ENCODE measurements around the gene HTR2B.
"Not testable (repeated sequence)": the region's sequence is repeated elsewhere in the genome, so short reads cannot be mapped to it uniquely, and the experiment has no call there.

The HTR2B gene

DNA sequence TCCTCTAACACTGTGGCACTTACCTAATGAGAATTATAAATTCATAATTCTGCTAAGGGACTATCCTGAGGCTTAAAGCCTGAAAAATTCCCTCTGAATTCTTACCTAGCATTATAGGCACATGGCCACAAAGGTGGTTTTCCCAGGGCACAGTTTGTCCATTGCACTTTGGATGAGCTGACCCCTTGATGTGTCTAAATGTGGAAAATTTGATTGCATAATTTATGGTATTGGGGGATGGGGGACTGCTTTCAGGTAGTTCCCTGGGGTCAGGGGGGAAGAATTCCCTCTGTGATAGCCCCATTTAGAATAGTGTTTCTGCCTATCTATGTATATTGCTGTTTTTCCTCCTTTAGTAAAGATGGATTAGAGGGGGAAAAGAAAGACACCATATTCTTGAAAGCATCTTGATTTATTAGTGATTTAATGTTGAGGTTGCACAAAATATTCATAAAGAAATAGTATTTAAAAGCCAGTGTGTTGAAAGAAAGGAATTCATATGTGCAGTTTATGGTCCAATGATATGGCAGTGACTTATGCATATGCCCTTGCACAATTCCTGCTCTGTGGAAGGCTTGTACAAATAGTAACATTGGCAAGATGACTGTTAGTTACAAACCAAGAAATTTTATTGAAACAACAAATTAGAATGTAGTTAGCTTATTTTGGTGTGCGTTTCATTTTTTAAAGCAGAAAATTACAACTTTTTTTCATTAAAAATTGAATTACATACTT lies 8.7 kb upstream of the HTR2B start:
- DNase-seq (ENCODE audit: low read depth in 2 of 2): no peak

DNA sequence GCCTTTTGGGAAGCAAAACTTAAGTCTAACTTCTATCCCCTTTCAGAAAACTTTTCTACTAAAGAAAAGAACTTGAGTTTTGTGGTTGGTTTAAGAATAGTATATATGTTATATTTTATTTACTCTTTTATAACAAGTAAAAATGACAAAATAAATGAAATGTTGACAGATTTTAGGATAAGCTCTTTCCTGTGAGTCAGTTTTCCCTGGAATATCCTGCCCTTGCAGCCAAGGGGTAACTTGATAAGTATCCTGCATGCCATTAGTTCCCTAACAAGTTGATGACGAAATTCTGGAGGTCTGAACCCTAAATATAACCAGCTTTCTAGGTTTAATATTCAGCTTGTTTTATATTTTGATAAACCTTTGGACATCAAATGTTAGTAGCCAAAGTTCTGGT lies 7.3 kb upstream of the HTR2B start:
- DNase-seq (ENCODE audit: low read depth in 2 of 2): no peak

DNA sequence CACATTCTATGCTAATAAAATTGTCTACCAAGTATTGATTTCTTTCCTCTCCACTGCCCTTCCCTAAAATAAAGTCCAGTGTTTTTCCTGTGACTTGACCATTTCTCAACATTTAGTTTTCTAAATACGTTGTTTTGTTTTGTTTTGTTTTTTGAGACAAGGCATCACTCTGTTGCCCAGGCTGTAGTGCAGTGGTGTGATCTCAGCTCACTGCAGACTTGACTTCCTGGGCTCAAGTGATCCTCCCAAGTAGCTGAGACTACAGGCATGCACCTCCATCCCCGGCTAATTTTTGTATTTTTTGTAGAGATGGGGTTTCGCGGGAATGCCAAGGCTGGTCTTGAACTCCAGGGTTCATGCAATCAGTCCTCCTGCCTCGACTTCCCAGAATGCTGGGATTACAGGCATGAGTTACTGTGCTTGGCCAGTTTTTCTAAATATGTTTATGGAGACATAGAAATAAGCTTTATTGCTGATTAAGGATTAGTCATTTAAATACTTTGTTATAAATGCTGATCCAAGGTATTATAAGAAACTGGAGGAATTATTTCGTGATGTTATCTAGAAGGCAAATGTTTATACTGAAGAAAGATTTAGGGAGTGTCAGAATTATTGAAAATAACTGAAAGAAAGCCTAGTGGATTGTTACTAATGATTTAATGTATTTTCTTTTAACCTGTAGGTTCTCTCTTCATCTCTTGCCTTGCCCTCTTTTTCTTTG lies 5.7 kb upstream of the HTR2B start:
- no peak for DNase-seq (ENCODE audit: low read depth in 2 of 2)

DNA sequence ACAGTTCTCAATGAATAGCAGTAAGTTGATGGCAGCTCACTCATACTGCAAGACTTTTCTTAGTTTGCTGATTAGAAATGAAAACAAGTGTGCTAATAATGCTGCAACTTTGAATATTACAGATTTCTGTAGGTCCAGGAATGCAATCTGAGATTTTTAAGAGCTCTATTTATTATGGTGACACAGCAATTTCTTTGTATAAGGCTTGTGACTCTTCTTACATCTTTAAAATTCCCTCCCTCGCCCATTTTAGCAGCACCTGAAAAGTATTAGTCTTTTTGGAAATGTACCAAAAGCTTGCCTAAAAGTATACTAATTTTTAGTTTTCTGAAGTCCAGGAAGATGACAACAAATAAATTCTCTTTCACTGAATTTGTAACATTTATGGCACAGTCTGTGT lies 4.4 kb upstream of the HTR2B start:
- DNase-seq (ENCODE audit: low read depth in 2 of 2): no peak

DNA sequence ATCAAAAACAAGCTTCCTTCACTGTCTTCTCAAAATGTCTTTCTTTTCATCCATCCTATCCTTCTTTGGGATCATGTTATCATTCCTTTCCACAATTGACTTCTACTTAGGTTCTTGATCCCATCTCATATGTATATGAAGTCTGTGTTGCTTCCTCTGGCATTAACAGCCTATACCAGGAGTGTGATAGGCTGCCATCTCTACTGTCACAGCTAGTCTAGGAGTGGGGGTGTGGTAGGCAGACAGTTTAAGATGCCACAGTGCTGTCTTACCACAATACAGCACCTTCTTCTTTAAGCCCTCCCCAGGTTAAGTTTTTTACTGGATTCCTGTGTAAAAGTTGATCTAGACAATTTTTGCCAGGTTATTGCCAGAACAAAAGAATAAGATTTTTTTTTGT lies 3.7 kb upstream of the HTR2B start:
- DNase-seq (ENCODE audit: low read depth in 2 of 2): no peak

DNA sequence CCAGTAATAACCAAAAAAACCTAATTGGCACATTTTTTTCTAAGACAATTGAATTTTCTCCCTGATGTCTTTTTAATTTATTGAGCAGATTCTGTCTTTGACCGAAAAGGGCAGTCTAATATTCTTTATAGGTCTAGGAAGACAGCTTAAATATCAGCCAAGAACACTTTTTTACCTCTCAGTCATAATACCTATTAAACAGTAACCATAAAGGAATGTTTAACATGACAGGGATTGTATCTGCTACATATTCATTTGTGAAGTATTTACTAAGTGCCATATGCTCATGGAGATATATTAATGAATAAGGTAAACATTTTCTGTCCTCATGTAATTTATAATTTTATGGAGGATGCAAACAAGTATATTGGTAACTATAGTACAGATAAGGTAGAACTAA lies 3.1 kb upstream of the HTR2B start:
- no peak for DNase-seq (ENCODE audit: low read depth in 2 of 2)

DNA sequence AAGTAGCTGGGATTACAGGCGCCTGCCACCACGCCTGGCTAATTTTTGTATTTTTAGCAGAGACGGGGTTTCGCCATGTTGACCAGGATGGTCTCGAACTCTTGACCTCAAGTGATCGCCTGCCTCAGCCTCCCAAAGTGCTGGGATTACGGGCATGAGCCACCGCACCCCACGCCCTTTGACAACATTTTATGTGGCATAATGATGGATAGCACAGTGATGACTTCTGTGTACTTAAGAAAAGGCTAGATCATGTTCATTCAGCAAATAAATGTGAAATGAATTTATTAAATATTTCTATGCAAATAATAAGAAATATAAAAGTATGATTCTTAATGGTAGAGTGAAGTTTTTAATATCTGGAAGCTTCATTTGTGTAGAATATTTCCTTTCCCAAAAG lies 2.6 kb upstream of the HTR2B start:
- DNase-seq (ENCODE audit: low read depth in 2 of 2): no peak

DNA sequence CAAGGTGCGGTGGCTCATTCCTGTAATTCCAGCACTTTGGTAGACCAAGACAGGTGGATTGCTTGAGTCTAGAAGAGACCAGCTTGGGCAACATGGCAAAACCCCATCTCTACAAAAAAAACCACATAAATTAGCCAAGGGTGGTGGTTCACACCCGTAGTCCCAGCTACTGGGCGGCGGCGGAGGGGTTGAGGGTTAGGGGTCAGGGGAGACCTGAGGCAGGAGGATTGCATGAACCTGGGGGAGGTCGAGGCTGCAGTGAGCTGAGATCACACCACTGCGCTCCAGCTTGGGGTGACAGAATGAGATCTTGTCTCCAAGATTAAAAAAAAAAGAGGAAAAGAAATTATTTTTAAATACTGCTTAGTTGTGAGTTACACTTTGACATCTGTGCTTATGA lies 1.3 kb upstream of the HTR2B start:
- no peak for DNase-seq (ENCODE audit: low read depth in 2 of 2)

DNA sequence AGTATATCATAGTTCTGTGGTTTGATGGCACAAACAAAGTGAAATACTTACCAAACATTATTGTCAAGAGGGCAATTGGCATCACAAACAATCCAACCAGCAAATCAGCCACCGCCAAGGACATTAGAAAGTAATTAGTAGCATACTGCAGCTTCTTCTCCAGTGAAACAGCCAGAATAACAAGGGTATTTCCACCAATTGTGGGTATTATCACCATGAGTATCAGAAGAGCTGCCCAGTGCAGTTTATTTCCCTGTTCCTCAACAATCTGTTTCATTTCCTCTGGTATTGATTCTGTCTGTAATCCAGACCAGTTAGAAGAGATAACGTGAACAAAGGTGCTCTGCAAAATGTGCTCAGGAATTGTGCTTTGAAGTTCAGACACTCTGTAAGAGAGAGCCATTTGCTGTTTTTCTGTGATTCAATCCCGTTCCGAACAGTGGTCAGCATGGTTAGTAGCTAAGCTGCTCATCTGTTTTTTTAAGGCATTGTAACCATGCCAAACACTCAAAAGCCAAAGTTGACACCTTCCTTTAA lies 1.4 kb downstream of the HTR2B start:
- DNase-seq (ENCODE audit: low read depth in 2 of 2): no peak

DNA sequence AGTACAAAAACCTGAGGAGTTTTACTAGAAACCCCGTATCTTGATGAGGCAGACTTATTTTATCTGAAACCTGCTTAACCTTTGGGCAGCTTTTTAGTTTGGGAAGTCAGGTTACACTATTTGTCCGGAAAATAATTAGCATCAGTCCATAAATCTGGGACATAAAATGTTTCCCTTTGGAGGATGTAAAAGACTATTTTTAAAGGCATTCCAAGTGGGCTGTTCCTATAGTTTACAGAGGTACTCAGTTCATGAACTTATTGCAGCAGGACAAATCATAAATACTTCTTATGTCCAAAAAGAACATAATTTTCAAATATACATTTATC lies 6.3 kb downstream of the HTR2B start:
- no peak for DNase-seq (ENCODE audit: low read depth in 2 of 2)

DNA sequence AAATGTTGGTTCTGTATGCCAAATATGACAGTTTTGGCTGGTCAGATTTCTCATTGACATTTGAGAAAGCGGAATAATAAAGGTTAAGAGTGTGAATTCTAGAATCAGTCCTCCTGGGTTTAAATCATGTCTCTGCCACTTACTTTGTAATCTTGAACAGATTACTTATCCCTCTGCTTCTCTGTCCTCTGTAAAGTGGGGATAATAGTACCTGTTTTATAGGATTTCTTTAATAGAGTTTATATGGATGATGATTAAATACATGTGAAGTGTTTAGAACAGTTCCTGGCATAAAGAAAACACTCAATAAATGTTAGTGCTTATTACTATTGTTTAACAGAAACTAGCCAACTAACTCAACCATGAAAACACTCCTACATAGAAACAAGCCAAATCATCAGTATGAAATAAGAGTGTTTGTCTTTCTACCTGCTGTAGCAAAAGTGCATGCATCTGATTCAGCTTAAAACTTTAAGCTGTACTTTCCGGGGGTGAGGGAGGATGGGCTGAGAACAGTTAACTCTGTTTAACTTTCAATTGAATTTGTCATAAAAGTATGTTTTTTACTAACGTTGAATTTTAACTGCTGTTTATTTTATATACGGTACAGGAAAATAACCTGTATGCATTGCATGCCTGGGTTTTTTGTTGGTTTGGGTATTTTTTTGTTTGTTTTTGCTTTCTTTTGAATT lies 6.8 kb downstream of the HTR2B start:
- no peak for DNase-seq (ENCODE audit: low read depth in 2 of 2)

DNA sequence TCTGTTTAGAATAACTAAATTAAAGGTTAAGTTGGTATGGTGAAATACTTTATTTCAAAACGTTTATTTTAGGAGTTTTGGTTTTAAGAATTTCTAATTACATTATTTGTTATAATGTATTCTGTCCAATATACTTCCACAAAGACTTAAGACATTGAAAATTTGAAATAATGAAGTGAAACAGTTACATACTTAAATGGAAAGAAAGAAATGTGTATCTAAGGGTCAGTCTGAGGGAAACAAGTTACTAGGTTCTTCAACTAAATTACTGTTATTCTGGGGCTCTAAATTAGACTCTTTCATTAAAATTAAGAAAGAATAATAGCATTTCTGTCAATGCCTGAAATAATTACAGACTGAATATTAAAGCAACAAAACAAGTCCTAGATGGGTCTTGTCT lies 7.7 kb downstream of the HTR2B start:
- DNase-seq (ENCODE audit: low read depth in 2 of 2): no peak

DNA sequence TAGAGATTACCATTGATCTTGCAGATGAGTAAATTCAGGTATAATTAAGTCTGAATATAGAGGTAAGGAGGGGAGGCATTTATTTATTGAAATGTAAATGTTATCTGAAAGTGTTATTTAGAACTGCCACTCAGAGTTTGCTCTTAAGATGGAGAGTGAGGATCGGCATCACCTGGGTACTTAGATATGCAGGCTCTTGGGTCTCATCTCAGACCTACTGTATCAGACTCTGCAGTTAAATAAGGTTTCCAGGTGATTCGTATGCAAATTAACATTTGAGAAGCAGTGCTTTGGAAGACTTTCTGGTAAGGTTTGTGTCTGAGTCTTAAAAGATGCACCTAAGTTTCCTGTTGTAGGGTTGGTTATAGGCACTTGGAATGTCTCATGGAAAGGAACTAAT lies 9.2 kb downstream of the HTR2B start:
- no peak for DNase-seq (ENCODE audit: low read depth in 2 of 2)

DNA sequence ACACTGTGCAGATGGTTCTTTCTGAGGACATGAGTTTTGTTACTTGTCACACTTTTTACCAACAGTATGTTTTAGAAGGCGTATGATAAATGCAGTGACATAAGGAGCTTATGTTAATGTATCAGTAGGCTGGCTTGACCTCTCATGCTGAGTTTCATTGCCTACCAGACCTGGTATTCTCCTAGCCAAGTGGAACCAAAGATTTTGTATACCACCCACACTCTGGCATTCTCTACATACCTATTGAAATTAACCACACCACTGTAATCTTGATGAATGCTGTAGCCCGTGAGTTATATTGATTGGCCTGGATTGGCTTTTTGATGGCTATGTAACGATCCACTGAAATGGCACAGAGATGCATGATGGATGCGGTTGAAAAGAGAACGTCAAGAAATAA lies 11.4 kb downstream of the HTR2B start:
- DNase-seq (ENCODE audit: low read depth in 2 of 2): no peak

DNA sequence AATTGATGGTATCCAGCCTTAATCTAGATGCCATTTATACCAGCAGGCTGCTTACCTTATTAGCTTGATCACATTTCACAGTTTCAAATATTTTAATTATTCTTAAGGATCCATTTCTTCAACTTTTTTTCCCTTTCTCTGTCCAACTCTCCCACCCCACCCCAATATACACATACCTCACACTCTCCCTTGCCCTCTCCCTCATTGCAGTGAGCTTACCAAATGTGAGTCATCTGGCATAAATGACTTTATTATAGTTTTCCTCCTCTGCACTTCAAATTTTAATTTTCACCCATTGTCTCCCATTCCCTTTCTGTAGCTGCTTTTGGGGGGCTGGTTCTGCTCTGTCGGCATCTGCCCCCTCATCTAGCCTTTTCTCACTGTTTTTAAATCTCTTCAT lies 12.9 kb downstream of the HTR2B start:
- no peak for DNase-seq (ENCODE audit: low read depth in 2 of 2)

DNA sequence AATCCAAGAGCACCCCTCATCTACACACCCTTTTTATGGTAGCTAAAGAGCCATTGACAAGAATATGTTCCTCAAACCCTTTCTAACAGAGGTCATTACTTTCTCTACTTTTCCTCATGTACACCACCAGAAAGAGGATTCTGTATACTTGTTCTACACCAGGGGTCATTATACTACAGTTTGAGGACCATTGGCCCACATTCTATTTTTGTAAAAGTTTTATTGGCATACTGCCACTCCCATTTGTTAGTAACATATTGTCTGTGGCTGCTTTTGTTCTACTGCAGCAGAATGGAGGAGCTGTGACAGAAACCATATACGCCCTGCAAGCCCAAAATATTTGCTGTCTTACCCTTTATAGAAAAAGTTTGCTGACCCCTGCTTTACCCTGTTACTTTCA lies 14.3 kb downstream of the HTR2B start:
- no peak for DNase-seq (ENCODE audit: low read depth in 2 of 2)

DNA sequence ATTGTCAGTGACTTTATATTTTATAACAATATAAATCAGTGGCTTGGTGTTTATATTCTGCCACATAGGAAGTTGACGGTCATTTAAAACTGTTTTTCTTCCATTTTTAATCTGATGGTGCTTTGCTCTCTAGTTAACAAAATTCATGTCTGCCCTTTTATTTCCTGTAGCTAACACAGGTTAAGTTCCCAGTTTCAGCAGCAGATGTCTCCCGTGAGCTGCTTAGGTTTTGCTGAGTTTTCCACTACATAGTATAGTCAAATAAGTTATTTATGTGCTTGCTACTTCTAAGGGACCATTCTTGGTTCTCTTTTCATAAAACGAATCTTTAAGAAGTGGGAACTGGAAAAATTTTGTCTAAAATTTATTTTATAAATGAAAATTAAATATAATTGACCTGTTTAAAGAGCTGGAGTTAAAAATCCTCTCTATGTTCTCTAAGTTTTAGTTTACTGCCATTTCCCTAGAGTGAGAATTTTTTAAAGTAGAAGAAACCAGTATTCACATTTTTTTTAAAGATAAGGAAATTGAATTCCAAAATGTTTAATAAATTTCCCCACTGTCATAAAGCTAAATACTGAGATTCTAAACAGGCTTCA lies 20.6 kb downstream of the HTR2B start:
- DNase-seq (ENCODE audit: low read depth in 2 of 2): peak in 1 of 2 donors; percentile 33

DNA sequence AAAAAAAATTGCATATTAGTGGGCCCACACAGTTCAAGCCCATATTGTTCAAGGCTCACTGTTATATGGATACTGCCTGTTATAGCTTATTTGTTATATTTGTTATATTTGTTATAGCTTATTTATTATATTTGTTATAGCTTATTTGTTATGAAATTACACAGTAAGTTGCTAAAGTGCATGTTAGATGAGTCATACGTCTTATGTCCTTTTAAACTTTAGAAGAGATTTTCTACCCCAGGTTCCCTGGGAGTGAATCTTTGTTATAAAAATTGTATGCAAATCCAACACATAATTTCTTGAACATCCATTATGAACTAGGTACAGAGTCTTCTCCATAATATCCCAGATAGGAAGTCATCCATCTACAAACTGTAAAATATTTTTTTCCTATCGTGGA lies 22.1 kb downstream of the HTR2B start:
- DNase-seq (ENCODE audit: low read depth in 2 of 2): no peak

DNA sequence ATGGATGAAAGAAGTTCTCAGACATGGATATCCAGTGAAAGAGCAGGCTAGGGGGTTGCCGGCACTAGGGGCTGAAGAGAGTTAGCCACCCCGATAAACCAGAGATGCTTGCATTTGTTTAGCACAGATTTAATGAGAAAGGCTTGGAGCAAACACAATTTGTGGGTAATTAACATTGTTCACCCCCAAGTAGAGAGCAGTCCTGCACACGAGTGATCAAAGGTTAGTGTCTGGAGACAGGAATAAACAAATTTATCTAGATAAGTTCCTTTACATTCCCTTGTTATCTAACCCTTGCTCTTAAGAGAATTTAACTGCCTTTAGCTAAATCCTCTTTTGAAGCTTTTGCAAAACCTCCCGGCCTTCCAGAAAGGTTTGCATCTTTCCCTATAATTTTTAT lies 23.9 kb downstream of the HTR2B start:
- DNase-seq (ENCODE audit: low read depth in 2 of 2): no peak

DNA sequence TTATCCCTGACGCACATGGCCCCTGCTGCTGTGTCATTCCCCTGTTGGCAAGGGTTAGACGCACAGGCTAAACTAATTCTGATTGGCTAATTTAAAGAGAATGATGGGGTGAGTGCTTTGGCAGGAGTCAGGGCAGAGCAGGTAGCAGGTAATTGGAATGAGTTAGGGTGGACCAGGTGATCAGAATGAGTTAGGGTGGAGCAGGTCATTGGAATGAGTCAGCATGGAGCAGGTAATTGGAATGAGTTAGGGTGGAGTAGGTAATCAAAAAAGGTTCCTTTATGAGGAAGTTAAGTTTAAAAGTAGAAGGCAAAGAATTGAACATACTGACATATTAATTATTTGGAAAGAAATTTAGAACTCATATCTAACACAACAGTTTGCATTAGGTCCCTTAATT lies 24.5 kb downstream of the HTR2B start:
- not testable (repeated sequence) for DNase-seq (ENCODE audit: low read depth in 2 of 2)

DNA sequence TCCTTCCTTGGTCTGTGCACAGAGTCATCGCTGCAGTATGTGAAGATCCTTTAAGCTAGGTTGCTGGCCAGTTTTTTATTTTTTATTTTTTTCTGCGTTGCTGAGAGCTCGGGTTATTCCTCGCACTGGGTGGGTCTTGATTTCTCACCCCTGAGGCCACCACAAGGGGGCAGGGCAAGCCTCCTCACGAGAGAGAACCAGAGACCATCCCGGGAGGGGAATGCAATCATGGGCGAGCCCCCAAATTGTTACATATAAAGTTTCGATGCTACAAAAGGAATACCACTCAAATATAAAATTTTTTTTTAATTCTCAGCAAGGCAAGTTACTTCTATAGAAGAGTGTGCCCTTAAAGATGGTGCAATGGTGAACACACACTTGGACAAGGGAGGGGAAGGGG lies 24.9 kb downstream of the HTR2B start:
- no peak for DNase-seq (ENCODE audit: low read depth in 2 of 2)

DNA sequence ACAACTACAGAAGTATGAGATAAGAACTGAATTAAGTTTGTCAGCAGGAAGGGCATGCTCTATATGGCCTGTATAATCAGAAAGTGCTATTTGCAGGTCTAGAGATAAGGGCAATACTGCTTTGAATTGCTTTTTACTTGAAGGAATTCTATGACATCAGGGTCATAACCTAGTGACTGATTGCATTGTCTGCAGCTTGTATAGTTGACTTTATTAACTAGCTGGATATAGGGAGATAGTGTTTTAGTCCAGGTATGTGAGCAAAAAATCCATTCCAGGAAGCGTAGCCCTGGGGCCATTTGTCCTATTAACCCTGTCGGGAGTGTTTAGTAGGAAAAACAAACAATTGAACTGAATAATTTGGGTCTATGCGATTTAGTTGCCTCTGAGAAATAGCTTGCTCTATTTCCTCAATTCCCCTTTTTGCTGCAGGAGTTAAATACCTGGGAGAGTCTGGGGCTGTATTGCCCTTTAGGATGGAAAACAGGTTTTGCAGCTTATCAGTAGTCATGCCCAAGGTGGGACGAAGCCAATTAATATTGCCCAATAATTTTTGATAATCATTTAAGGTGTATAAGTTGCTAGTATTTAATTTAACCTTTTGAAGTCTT lies 30.0 kb downstream of the HTR2B start:
- no peak for DNase-seq (ENCODE audit: low read depth in 2 of 2)

All from stimulated activated CD8-positive, alpha-beta memory T cell treated with anti-CD3 and anti-CD28 coated beads, Interleukin-2, amount 100 ng/mL, for 48 hours (primary cell).